ENCODE measurements around the gene ERG.

- TF ChIP-seq, protein P1, sequence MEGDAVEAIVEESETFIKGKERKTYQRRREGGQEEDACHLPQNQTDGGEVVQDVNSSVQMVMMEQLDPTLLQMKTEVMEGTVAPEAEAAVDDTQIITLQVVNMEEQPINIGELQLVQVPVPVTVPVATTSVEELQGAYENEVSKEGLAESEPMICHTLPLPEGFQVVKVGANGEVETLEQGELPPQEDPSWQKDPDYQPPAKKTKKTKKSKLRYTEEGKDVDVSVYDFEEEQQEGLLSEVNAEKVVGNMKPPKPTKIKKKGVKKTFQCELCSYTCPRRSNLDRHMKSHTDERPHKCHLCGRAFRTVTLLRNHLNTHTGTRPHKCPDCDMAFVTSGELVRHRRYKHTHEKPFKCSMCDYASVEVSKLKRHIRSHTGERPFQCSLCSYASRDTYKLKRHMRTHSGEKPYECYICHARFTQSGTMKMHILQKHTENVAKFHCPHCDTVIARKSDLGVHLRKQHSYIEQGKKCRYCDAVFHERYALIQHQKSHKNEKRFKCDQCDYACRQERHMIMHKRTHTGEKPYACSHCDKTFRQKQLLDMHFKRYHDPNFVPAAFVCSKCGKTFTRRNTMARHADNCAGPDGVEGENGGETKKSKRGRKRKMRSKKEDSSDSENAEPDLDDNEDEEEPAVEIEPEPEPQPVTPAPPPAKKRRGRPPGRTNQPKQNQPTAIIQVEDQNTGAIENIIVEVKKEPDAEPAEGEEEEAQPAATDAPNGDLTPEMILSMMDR (IDR thresholded peaks at IDR 0.05): no peak
- TF ChIP-seq POLR2A (IDR thresholded peaks at IDR 0.05): no peak
These were observed 49.4 kb downstream of the ERG start for GRCh38 chr21:38448671-38449385.
